ACHN (cell line): ENCODE results near the gene NOTCH4.
"Not testable (repeated sequence)": the region's sequence is repeated elsewhere in the genome, so short reads cannot be mapped to it uniquely, and the experiment has no call there.

Experiments used
- DNase-seq: peaks from one replicate; pipeline ENCODE4 v3.0.0-alpha.2; 2015
- in situ Hi-C: cut with HindIII; loops from 2 replicates; pipeline ENCODE4 v1.10.0; 2017; ENCODE audit warnings: low sequenced_read_pairs, low pct_ligation_motif_present, low pct_unique_long_range_greater_than_20kb

NOTCH4 gene

DNA sequence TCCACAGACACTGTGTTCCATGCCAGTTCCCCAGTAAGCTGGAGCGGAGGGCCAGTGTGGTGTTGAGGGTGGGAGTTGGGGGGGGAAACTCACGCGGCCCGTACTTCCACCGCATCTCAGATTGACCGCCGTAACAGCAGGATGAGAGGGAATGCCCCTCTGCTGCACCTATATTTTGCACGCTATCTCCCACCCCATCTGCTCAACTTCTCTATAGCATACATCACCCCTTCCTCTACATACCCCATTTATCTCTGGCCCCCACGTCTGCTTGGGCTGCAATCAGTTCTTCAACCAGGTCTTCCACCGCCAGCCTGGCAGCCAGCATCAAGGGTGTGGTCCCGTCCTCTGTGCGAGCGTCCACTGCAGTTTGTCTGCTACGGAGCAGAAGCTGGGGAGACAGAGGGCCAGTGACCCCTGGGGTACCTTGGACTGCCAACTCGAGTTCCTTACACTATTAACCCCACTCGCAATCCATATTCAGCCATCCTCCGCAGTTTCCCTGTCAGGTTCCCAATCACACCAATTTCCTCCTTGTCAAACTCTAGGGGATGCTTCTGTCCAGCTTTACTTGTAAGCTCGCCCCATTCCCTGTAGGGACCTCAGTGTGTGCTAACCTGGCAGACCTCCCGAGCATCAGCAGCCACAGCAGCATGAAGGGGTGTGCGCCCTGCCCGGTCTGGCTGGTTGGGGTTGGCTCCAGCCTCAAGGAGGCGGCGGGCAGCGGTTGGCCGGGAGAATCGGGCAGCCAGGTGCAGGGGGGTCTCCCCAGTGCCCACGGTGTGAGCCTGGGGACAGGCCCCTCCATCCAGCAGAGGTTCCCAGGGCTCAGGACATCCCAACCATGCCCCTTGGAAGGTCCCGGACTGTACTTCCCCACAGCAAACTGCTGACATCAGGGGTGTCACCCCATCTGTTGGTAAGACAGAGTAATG, 26.9 kb downstream of the NOTCH4 start:
- in situ Hi-C loops: no loop called here
- no peak for DNase-seq

DNA sequence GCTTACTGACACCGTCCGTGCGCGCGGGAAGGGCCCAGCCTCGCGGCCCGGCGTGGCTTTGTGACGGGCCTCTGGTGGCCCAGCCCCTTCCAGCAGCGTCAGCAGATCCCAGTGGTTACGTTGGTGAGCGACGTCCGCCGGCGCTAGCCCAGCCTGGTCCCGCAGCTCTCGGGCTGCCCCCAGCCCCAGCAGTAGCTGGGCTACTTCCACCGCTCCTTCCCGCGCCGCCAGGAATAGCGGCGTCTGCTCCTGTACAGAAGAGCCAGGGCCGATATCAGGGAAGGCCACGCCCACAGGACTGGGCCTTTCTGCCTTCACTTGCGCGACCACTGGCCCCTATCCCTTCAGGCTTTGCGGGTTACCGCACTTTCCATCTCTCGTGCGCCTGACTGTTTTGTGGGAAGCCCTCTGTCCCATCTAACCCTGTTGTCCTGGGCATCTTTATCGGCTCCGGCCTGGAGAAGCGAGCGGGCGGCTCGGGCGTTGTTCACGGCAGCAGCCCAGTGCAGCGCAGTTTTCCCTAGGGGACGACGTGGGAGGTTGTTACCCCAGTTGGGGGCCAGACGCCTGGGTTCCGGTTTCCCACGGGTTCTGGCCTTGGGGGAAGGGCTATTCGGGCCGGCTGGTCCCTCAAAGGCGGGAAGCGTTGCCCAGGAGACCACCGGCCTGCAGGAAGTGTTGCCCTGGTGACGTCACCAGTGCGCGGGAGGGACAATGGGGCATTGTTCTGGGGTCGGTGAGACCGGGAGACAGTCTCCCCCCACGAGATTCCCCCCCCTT, 27.8 kb downstream of the NOTCH4 start:
- in situ Hi-C loops: no loop called here
- peak; percentile 66 for DNase-seq

DNA sequence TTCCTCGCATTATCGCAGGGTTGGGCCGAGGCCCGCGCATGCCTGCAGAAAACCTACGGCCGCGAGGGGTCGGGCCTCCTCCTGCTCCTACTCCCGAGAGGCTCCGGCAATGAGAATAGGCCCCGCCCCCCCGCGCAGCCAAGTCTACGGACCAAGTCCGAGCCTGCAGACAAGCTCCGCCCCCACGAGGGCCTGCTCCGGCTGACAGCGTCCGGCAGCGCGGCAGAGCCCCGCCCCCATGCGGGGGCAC, 28.3 kb downstream of the NOTCH4 start:
- in situ Hi-C loops: no loop called here

DNA sequence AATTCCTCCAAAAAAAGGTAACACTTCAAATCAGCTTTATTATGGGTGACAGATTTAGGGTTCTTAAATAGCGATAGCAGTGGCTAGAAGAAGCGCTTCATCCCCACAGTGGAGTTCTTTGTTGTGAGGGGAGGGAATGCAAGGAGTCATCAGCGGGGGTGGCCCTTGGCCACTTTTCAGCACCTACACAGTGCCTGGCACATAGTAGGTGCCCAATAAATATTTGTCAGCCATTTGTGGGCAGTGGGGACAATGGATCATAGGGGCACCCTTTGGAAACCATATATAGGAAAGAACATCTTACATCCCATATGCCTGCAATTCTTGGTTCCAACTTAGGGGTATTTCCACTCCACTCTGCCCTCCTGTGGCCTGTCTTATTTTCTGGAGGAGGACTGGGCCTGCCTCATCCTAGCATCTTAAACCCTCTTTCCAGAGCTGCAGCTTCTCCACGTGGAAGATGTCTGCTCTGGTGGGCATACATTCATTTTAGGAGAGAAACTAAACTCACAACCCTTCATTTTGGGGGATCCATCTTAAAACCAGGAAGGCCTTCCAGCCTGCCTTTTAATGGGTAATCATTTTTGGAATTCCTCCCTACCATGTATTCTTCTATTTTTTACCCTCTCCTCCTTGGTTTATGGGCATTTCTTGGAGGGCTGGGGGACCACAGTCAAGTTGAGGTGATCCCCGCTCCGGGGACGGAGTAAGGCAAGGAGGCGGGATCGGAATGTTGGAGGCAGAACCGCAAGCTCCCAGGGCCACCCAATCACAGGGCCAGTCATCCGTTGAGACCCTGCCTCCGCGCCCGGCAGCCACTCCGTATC, 28.8 kb downstream of the NOTCH4 start:
- peak; percentile 59 for DNase-seq
- in situ Hi-C loops: no loop called here

More for the DNA sequence above, 28.3 kb downstream of the NOTCH4 start:
- peak; percentile 98 for DNase-seq

DNA sequence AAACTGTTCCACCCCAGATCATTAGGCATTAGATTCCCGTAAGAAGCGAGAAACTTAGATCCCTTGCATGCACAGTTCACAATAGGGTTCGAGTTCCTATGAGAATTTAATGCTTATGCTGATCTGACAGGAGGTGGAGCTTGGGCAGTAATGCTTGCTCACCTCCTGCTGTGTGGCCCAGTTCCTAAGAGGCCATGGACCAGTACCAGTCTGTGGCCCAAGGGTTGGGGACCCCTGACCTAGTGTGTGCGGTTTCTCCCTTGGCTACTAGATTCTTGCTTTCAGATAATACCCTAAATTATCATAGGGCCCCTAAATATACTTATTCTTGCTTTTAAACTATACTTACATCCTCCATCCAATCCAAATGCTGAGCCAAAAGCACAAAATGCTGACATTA, 29.5 kb downstream of the NOTCH4 start:
- in situ Hi-C loops: no loop called here

DNA sequence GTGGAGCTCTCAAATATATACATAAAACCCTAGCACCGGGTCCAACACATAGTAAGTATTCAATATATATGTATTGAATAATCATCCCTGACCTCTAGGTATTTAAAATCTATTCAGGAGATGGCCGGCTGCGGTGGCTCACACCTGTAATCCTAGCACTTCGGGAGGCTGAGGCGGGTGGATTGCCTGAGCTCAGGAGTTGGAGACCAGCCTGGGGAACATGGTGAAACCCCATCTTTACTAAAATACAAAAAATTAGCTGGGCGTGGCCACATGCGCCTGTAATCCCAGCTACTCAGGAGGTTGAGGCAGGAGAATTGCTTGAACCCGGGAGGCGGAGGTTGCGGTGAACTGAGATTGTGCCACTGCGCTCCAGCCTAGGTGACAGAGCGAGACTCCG, 30.8 kb downstream of the NOTCH4 start:
- DNase-seq, in situ Hi-C loops: not testable (repeated sequence)

More for the DNA sequence above, 29.5 kb downstream of the NOTCH4 start:
- DNase-seq: no peak

DNA sequence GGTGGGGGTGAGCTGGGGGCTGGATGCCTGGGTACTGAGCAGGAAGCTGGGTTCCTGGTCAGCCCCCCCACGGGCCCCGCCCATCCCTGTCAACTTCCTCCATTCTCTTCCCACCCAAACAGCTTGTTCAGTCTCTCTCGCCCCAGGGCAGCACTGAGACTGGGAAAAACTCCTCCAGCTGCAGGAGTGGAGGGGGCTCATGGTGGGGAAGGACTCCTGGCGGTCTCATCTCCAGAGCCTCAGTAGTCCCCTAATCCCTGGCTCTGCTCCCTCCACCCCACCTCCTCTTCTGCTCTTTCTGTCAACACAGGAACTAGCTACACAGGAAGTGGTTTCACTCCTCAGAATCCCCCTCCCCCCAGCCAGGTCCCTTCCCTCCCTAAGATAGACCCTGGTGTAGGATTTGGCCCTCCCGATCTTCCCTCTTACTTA, 31.2 kb downstream of the NOTCH4 start, which contains the start of gene GPSM3:
Gene GPSM3, minus strand, starts transcription at position 36 of the 432 bp plus-strand sequence. CDS start 130 bp downstream, outside the sequence.
- DNase-seq: no peak
- in situ Hi-C loops: no loop called here

DNA sequence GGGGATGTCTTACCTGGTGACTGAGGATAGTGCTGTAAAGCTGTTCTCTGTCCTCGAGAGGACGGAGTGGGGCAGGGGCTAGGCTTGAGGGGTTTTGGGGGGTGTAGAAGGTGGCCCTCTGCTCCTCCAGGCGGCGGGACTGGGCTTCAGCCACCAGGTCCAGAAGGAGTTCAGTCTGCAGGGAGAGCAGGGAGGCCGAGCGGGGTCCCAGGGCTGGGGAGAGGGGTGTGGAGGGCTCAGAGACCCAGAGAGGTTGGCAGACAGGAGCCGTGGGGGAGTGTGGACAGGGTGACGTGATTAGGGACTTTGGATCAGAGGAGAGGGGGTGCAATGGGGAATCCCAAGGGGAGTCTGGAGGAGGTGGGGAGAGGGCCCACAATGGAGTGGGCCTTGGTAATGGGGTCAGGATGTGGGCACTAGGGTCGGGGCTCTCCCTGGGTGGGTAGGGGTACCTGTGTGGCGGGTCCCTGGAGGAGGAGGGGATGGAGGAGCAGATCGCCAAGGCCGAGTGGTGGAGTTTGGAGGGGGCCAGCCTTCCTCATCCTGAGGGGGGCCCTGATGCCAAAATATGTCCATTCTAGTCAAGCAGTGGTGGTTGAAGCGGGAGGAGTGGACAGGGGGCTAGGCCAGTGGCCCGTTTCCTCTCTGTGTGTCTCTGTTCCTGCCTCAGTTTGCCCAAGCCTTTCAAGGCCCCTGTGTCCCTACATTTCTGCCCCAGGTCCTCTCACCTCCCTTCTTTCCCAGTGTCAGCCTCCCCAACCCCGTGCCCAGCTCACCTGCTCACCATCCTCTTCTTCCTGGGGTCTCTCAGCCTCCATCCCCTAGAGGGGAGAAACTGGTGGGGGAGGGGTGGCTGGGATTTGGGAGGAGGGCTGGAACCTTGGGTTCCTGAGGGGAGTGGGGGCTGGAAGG, 31.9 kb downstream of the NOTCH4 start:
- DNase-seq: no peak
- in situ Hi-C loops: no loop called here

DNA sequence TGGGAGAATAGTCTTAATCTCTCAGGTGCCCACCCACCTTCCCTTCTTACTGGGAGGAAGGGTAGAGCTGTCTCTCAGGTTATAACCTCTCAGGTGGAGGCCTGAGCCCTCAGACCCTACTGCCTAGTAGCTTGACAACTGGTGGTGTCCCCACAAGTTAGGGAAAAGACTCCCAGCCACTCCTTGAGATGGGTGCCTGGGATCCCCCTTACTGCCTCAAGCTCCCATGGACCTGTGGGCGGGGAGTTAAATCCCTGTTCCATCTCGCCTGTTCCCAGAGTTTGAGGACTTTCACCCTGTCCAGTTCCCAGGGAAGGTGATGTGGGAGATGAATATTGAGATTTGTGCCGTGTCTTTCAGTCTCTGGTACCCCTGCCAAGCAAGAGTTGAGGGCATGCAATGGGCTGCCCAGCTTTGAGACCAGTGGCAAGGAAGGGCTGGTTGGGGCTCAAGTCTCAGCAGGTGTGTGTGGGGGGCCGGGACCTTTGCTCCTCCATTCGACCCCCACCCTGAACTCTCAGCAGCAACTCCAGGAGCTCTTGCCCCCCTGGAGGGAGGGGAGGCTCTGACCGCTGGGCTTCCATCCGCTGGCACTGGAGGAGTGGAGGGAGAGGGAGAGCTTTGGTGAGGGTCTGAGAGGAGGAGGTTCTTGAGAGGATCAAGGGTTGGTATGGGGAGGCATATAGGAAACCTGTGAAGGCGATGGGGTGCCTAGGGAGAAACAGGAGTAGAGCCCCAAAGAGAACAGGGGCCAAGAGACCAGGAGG, 32.8 kb downstream of the NOTCH4 start:
- DNase-seq: no peak
- in situ Hi-C loops: no loop called here

DNA sequence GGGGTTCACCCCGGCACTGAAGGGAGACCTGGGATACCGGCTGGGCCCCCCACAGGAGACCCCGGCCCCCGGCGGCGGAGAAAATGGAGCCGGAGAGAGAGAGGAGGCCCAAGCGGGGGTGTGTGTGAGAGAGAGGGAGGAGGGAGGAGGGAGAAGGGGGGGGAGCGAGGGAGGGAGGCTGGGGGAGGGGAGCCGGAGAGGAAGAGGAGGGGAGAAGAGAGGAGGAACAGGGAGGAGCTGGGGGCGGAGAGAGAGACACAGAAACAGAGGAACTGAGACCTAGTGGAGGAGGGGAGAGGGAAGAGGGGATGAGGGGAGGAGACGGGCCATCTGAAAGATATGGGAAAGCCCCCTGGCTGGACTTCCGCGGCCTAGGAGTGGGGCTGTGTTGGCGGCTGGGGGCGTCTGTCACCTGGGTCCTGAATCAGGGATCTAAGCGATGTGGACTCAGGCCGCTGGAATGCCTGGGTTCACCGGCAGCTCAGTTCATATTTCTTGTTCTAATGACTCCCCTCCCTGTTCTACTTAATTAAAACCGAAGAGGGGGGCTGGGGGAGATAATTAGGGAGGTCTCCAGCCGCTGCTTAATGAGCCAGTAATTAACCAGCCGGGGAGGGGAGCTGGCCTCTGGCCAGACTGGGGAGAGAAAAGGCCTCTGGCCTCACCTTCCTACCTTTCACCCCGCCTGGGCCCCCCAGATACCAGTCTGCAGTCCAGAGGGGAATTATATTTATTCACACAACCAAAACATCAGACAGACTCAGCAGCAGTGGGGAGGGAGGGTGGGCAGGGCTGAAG, 33.6 kb downstream of the NOTCH4 start, which contains the start of gene PBX2:
Gene PBX2, minus strand, starts transcription at position 149 of the 798 bp plus-strand sequence. CDS start 287 bp downstream, outside the sequence.
- peak; percentile 77 for DNase-seq
- in situ Hi-C loops: no loop called here

DNA sequence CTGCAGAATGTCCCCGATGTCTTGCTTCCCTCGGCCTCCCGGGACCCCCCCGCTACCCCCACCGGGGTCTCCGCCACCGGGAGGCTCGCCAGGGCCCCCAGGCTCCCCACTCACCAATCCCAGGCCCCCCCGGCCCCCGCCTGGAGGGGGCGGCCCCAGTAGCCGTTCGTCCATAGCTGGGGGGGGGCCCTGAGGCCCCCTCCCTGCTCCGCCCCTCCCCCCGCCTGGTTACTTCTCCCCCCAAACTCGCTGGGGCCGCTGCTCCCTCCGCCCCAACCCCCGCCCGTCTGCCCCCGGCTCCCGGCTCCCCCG, 34.2 kb downstream of the NOTCH4 start:
- DNase-seq: no peak

DNA sequence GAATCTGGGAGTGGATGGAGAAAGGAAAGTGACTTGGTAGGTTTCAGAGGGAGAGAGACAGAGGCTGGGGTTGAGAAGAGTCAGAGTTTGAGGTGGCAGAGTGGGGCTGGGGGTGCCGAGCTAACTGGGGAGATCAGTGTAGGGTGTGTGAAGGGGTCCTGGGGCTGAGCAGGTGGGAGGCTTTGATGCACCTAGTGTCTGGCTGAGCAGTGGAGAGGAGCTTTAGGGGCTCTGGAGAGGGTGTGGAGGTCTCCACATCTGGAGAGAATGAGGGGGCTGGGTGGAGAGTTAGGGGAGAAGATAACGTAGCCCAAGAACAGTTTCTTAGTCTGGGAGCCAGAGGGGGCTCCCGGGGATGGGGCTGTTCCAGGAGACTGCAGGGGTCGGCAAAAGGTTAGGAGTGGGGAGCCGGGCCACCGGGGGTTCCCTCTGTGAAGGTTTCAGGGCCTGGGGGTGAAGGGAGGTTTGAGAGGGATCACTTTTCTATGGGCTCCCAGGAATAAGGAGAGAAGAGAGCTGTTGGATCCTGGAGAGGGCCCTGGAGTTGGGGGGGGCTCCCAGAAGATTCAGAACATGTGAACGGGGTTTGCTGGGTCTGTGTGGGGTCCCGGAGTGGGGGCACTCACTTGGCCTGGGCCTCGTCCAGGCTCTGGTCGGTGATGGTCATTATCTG, 34.7 kb downstream of the NOTCH4 start:
- DNase-seq: no peak
- in situ Hi-C loops: no loop called here

More for the DNA sequence above, 34.2 kb downstream of the NOTCH4 start:
- in situ Hi-C loops: no loop called here

DNA sequence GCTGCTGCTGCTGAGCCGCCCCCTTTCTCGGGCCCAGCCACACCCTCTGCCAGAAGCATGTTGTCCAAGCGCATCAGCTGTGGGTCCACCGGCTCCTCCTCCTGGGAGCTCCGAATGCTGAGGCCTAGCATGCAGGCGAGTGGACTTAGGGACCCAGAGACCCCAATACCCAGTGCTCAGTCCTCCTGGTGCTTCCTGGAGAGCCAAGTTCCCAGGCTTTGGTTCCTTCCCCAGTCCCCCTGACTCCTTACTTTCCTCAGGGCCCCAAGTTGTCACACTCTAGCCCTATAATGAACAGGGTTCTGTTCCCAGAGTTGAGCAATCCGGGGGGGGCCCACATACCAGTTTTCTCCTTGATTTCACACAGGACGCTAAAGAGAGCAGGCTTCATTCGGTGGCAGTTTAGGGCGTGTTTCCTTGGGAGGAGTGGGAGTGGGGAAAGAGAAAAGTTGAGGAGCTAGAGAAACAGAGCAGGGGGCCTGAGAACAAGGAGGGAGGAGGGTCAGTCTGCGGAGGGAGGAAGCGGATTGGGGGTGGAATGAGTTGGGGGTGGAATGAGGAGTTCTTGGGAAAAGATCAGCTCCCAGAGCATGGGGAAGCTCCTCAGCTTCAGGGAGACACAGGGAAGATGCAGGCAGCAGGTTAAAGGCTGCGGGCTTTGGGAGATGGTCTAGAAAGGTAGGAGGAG, 35.3 kb downstream of the NOTCH4 start:
- in situ Hi-C loops: no loop called here
- no peak for DNase-seq

DNA sequence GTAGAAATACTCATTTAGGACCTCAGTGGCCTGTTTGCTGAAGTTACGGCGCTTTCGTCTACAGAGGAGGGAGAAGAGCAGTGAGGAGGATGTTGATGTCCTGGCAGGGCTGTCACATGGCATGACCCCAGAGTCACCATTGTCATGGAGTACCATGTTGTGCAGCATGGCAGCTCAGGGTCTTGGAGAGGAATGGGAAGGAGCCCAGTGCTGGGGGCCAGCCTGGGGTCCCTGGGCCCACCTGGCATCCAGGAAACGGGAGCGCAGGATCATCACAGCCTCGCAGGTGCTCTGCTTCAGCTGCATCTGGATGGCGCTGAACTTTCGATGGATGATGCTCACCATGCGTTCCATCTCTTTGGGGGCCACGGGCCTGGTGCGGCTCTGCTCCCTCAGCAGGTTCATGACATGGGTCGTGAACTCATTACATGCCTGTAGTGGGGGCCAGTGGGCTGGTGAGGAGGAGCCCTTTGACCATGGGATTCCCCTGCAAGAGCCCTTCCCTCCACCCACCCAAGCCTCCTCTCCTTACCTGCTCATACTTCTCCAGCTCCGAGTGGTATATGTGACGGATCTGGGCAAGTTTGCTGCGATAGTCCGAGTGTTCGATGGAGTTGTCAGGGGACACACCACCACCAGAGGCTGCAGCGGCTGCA, 36.0 kb downstream of the NOTCH4 start:
- in situ Hi-C loops, DNase-seq: not testable (repeated sequence)
